Activated CD4-positive, alpha-beta T cell treated with anti-CD3 and anti-CD28 coated beads, Interleukin-2, amount 50 U/mL, for 4 hours (primary cell): ENCODE results near the gene CLOCK.
A peak's percentile ranks its signal among the peaks of the same experiment; 100 is the strongest.

Experiments
- DNase-seq, 2 experiments: peaks; one replicate each; pipeline ENCODE4 v3.0.0-alpha.2; 2020

The CLOCK gene

GRCh38 chr4:55407119-55407518 is 139.6 kb downstream of the CLOCK start:
- DNase-seq: no peak

- no peak for DNase-seq
These were observed 140.2 kb downstream of the CLOCK start for GRCh38 chr4:55406545-55406944.

GRCh38 chr4:55405073-55405472 is 141.6 kb downstream of the CLOCK start:
- no peak for DNase-seq

- DNase-seq: no peak
These were observed 147.1 kb downstream of the CLOCK start for GRCh38 chr4:55399581-55399980.

GRCh38 chr4:55398966-55399365 is 147.7 kb downstream of the CLOCK start:
- DNase-seq: no peak

- DNase-seq: no peak
These were observed 148.2 kb downstream of the CLOCK start for GRCh38 chr4:55398461-55398860.

- no peak for DNase-seq
These were observed 149.0 kb downstream of the CLOCK start for GRCh38 chr4:55397520-55398321.

GRCh38 chr4:55397126-55397436 is 149.6 kb downstream of the CLOCK start:
- DNase-seq: no peak

- no peak for DNase-seq
These were observed 150.2 kb downstream of the CLOCK start for GRCh38 chr4:55396308-55397125.

- peak; percentile 83 to 85 for DNase-seq
These were observed 151.0 kb downstream of the CLOCK start, which contains the start of gene TMEM165 for GRCh38 chr4:55395529-55396307. Gene TMEM165 (plus strand): TSS chr4:55395957. CDS start chr4:55396190, 233 bp downstream.

GRCh38 chr4:55395218-55395528 is 151.5 kb downstream of the CLOCK start:
- DNase-seq: no peak

GRCh38 chr4:55393461-55394320 is 153.0 kb downstream of the CLOCK start:
- DNase-seq: no peak

- no peak for DNase-seq
These were observed 159.9 kb downstream of the CLOCK start for GRCh38 chr4:55386840-55387239.

- DNase-seq: no peak
These were observed 160.6 kb downstream of the CLOCK start for GRCh38 chr4:55386073-55386472.

GRCh38 chr4:55385201-55385649 is 161.5 kb downstream of the CLOCK start:
- DNase-seq: no peak

- no peak for DNase-seq
These were observed 164.2 kb downstream of the CLOCK start for GRCh38 chr4:55382488-55383003.

- DNase-seq: no peak
These were observed 165.2 kb downstream of the CLOCK start for GRCh38 chr4:55381502-55381901.

GRCh38 chr4:55380576-55380975 is 166.1 kb downstream of the CLOCK start:
- no peak for DNase-seq

GRCh38 chr4:55378617-55379467 is 167.9 kb downstream of the CLOCK start:
- DNase-seq: no peak
